Epithelial cell of proximal tubule (primary cell): ENCODE measurements around the gene GRK6. TPM values are rescaled to one million over a fixed set of nuclear protein-coding genes. Genes with fewer than 3 reads are reported as not detected.

ENCODE experiments used
- DNase-seq: peaks from one replicate; pipeline ENCODE4 v3.0.0-alpha.2; 2011; ENCODE audit warnings: low read depth
- H3K4me3 ChIP-seq: 2 replicates; pipeline ENCODE4 v1.5.1; 2011; ENCODE audit warnings: low read depth, mild to moderate bottlenecking, low read length
- CTCF ChIP-seq: conservative IDR thresholded peaks from 2 replicates; pipeline ENCODE4 v1.5.1; 2012; ENCODE audit warnings: low read depth, mild to moderate bottlenecking, low read length
- total RNA-seq: library from RNA; depleted of rRNA; stranded (reverse); fragments of >200 nt; gene quantifications from 2 replicates; pipeline ENCODE4 v1.2.3, GENCODE V29; 2015

The GRK6 gene
- total RNA-seq, 1 donor from 2014 or later: 95.8 TPM

GRCh38 chr5:177431317-177432142 lies 5.1 kb downstream of the GRK6 start:
- no peak for TF ChIP-seq CTCF
- DNase-seq: no peak
- H3K4me3 ChIP-seq: no peak overlapping the region

GRCh38 chr5:177432143-177432838 lies 5.8 kb downstream of the GRK6 start:
- no peak for DNase-seq
- no peak overlapping the region for H3K4me3 ChIP-seq
- TF ChIP-seq CTCF: no peak

- TF ChIP-seq CTCF: no peak
- no peak for DNase-seq
- no peak overlapping the region for H3K4me3 ChIP-seq
Observed at GRCh38 chr5:177432839-177433657, 6.6 kb downstream of the GRK6 start.

- H3K4me3 ChIP-seq: no peak overlapping the region
- DNase-seq: no peak
- TF ChIP-seq CTCF: no peak
Observed at GRCh38 chr5:177433658-177434217, 7.3 kb downstream of the GRK6 start.

- DNase-seq: no peak
- TF ChIP-seq CTCF: no peak
- no peak overlapping the region for H3K4me3 ChIP-seq
Observed at GRCh38 chr5:177434437-177434836, 8.0 kb downstream of the GRK6 start.

GRCh38 chr5:177434942-177435738 lies 8.7 kb downstream of the GRK6 start:
- no peak for TF ChIP-seq CTCF
- H3K4me3 ChIP-seq: no peak overlapping the region
- no peak for DNase-seq
